ENCODE measurements around the gene ADAMTS17. TPM values are rescaled to one million over a fixed set of nuclear protein-coding genes. Genes with fewer than 3 reads are reported as not detected.

The ADAMTS17 gene
- total RNA-seq, 1 donor from 2014 or later = 0.83 TPM

- H3K27me3 Mint-ChIP-seq (ENCODE audit: insufficient read depth) = no peaks in the 10 kb centered on the region
- no peaks in the 10 kb centered on the region for H3K36me3 Mint-ChIP-seq (ENCODE audit: low read depth)
- H3K4me3 Mint-ChIP-seq = no peak overlapping the region
- DNase-seq (ENCODE audit: low spot score) = no peak
- H3K4me1 Mint-ChIP-seq (ENCODE audit: low read depth) = no peaks in the 10 kb centered on the region
- H3K27ac Mint-ChIP-seq = no peak overlapping the region
- intact Hi-C loops (cut with micrococcal nuclease) = no loop called here
- no peaks in the 10 kb centered on the region for H3K9me3 Mint-ChIP-seq
These were observed 117.3 kb downstream of the ADAMTS17 start for GRCh38 chr15:100224206-100225185.

GRCh38 chr15:100222349-100222715 lies 119.4 kb downstream of the ADAMTS17 start:
- Mint-ChIP-seq H3K4me3 (no peak overlapping the region), H3K27me3 (ENCODE audit: insufficient read depth) (no peaks in the 10 kb centered on the region), H3K4me1 (ENCODE audit: low read depth) (no peaks in the 10 kb centered on the region), H3K36me3 (ENCODE audit: low read depth) (no peaks in the 10 kb centered on the region), H3K27ac (no peak overlapping the region), H3K9me3 (no peaks in the 10 kb centered on the region)
- intact Hi-C loops (cut with micrococcal nuclease) = no loop called here
- no peak for DNase-seq (ENCODE audit: low spot score)

GRCh38 chr15:100221471-100222348 lies 120.1 kb downstream of the ADAMTS17 start:
- Mint-ChIP-seq H3K4me3 (no peak overlapping the region), H3K27ac (no peak overlapping the region), H3K4me1 (ENCODE audit: low read depth) (no peaks in the 10 kb centered on the region), H3K36me3 (ENCODE audit: low read depth) (no peaks in the 10 kb centered on the region), H3K9me3 (no peaks in the 10 kb centered on the region), H3K27me3 (ENCODE audit: insufficient read depth) (no peaks in the 10 kb centered on the region)
- no peak for DNase-seq (ENCODE audit: low spot score)
- intact Hi-C loops (cut with micrococcal nuclease) = no loop called here

GRCh38 chr15:100220058-100220768 lies 121.6 kb downstream of the ADAMTS17 start:
- Mint-ChIP-seq H3K36me3 (ENCODE audit: low read depth) (no peaks in the 10 kb centered on the region), H3K27me3 (ENCODE audit: insufficient read depth) (no peaks in the 10 kb centered on the region), H3K9me3 (no peaks in the 10 kb centered on the region), H3K4me1 (ENCODE audit: low read depth) (no peaks in the 10 kb centered on the region), H3K4me3 (no peak overlapping the region), H3K27ac (no peak overlapping the region)
- intact Hi-C loops (cut with micrococcal nuclease) = no loop called here
- DNase-seq (ENCODE audit: low spot score) = no peak

GRCh38 chr15:100218434-100218833 lies 123.3 kb downstream of the ADAMTS17 start:
- Mint-ChIP-seq H3K27ac (no peak overlapping the region), H3K4me1 (ENCODE audit: low read depth) (no peaks in the 10 kb centered on the region), H3K4me3 (no peak overlapping the region), H3K36me3 (ENCODE audit: low read depth) (no peaks in the 10 kb centered on the region), H3K9me3 (no peaks in the 10 kb centered on the region), H3K27me3 (ENCODE audit: insufficient read depth) (peaks cover 1% of the 10 kb centered on the region)
- DNase-seq (ENCODE audit: low spot score) = no peak
- intact Hi-C loops (cut with micrococcal nuclease) = no loop called here

- Mint-ChIP-seq H3K27me3 (ENCODE audit: insufficient read depth) (peaks cover 5% of the 10 kb centered on the region), H3K36me3 (ENCODE audit: low read depth) (no peaks in the 10 kb centered on the region), H3K4me1 (ENCODE audit: low read depth) (no peaks in the 10 kb centered on the region), H3K27ac (no peak overlapping the region), H3K9me3 (no peaks in the 10 kb centered on the region), H3K4me3 (no peak overlapping the region)
- intact Hi-C loops (cut with micrococcal nuclease) = no loop called here
- no peak for DNase-seq (ENCODE audit: low spot score)
These were observed 125.6 kb downstream of the ADAMTS17 start for GRCh38 chr15:100216182-100216581.

- intact Hi-C loops (cut with micrococcal nuclease) = no loop called here
- Mint-ChIP-seq H3K27me3 (ENCODE audit: insufficient read depth) (peaks cover 5% of the 10 kb centered on the region), H3K27ac (no peak overlapping the region), H3K4me1 (ENCODE audit: low read depth) (no peaks in the 10 kb centered on the region), H3K36me3 (ENCODE audit: low read depth) (no peaks in the 10 kb centered on the region), H3K9me3 (no peaks in the 10 kb centered on the region), H3K4me3 (no peak overlapping the region)
- no peak for DNase-seq (ENCODE audit: low spot score)
These were observed 126.0 kb downstream of the ADAMTS17 start for GRCh38 chr15:100215843-100216169.

- H3K27me3 Mint-ChIP-seq (ENCODE audit: insufficient read depth) = peaks cover 8% of the 10 kb centered on the region
- no peaks in the 10 kb centered on the region for H3K36me3 Mint-ChIP-seq (ENCODE audit: low read depth)
- no peaks in the 10 kb centered on the region for H3K4me1 Mint-ChIP-seq (ENCODE audit: low read depth)
- no peak for DNase-seq (ENCODE audit: low spot score)
- H3K9me3 Mint-ChIP-seq = no peaks in the 10 kb centered on the region
- no peak overlapping the region for H3K27ac Mint-ChIP-seq
- no peak overlapping the region for H3K4me3 Mint-ChIP-seq
- intact Hi-C loops (cut with micrococcal nuclease) = no loop called here
These were observed 126.5 kb downstream of the ADAMTS17 start for GRCh38 chr15:100215031-100215842.

GRCh38 chr15:100211855-100212850 lies 129.6 kb downstream of the ADAMTS17 start:
- H3K4me3 Mint-ChIP-seq = no peak overlapping the region
- no peak overlapping the region for H3K27ac Mint-ChIP-seq
- H3K9me3 Mint-ChIP-seq = no peaks in the 10 kb centered on the region
- H3K36me3 Mint-ChIP-seq (ENCODE audit: low read depth) = no peaks in the 10 kb centered on the region
- peaks cover 8% of the 10 kb centered on the region for H3K27me3 Mint-ChIP-seq (ENCODE audit: insufficient read depth)
- intact Hi-C loops (cut with micrococcal nuclease) = no loop called here
- H3K4me1 Mint-ChIP-seq (ENCODE audit: low read depth) = no peaks in the 10 kb centered on the region
- no peak for DNase-seq (ENCODE audit: low spot score)

GRCh38 chr15:100210338-100210737 lies 131.4 kb downstream of the ADAMTS17 start:
- DNase-seq (ENCODE audit: low spot score) = no peak
- no peak overlapping the region for H3K4me3 Mint-ChIP-seq
- no peaks in the 10 kb centered on the region for H3K36me3 Mint-ChIP-seq (ENCODE audit: low read depth)
- H3K27ac Mint-ChIP-seq = no peak overlapping the region
- no peaks in the 10 kb centered on the region for H3K9me3 Mint-ChIP-seq
- intact Hi-C loops (cut with micrococcal nuclease) = no loop called here
- H3K27me3 Mint-ChIP-seq (ENCODE audit: insufficient read depth) = peaks cover 8% of the 10 kb centered on the region
- H3K4me1 Mint-ChIP-seq (ENCODE audit: low read depth) = no peaks in the 10 kb centered on the region

- intact Hi-C loops (cut with micrococcal nuclease) = no loop called here
- no peak for DNase-seq (ENCODE audit: low spot score)
- Mint-ChIP-seq H3K9me3 (no peaks in the 10 kb centered on the region), H3K27ac (no peak overlapping the region), H3K4me1 (ENCODE audit: low read depth) (no peaks in the 10 kb centered on the region), H3K36me3 (ENCODE audit: low read depth) (no peaks in the 10 kb centered on the region), H3K27me3 (ENCODE audit: insufficient read depth) (peaks cover 8% of the 10 kb centered on the region), H3K4me3 (no peak overlapping the region)
These were observed 132.7 kb downstream of the ADAMTS17 start for GRCh38 chr15:100208921-100209603.

Measured in activated T-helper 1 cell treated with anti-CD3 and anti-CD28 coated beads, Interleukin-12 subunit alpha, Interleukin-12 subunit beta, Interleukin-2, Interleukin-4 antibody, amounts not matched to agents 30 ng/mL and 10 ng/mL and 1 ng/mL, durations not matched to agents 14 hours and 24 hours and 36 hours (primary cell).